Ectodermal cell (in vitro differentiated cells): ENCODE measurements around the gene KRTAP10-8. TPM values are rescaled to one million over a fixed set of nuclear protein-coding genes. Genes with fewer than 3 reads are reported as not detected.

Experiments
- H3K27ac ChIP-seq: 2 replicates; pipeline ENCODE4 v1.7.0; 2013; ENCODE audit warnings: mild to moderate bottlenecking, low read depth, low read length; ENCODE audit not compliant: insufficient read depth, poor library complexity, severe bottlenecking
- H3K27me3 ChIP-seq: 2 replicates; pipeline ENCODE4 v1.7.0; 2013; ENCODE audit warnings: mild to moderate bottlenecking, low read length; ENCODE audit not compliant: insufficient read depth, control insufficient read depth, poor library complexity, severe bottlenecking
- H3K36me3 ChIP-seq: one replicate; pipeline ENCODE4 v1.7.0; 2013; ENCODE audit warnings: low read length; ENCODE audit not compliant: control insufficient read depth, insufficient read depth
- H3K4me1 ChIP-seq: one replicate; pipeline ENCODE4 v1.7.0; 2013; ENCODE audit warnings: low read length; ENCODE audit not compliant: control insufficient read depth, insufficient read depth
- H3K4me3 ChIP-seq: 2 replicates; pipeline ENCODE4 v1.7.0; 2013; ENCODE audit warnings: low read depth, low read length, control low read depth; ENCODE audit not compliant: insufficient read depth
- H3K9me3 ChIP-seq: 2 replicates; pipeline ENCODE4 v1.7.0; 2013; ENCODE audit warnings: mild to moderate bottlenecking, low read length, moderate library complexity; ENCODE audit not compliant: control insufficient read depth
- WGBS, 2 experiments: methylation state at CpG; one replicate each; pipeline ENCODE4 v1.1.7; 2013; ENCODE audit warnings: missing lambda C conversion rate in 2 of 2; 5-methylcytosine and 5-hydroxymethylcytosine counted together
- polyA plus RNA-seq, 4 experiments: library from polyadenylated mRNA; stranded (reverse); fragments of 50-300 nt; gene quantifications; one replicate each; pipeline ENCODE4 v1.2.3, GENCODE V29; 2013

KRTAP10-8 gene
- not detected for polyA plus RNA-seq (2013, experiment 1 of 4)
- polyA plus RNA-seq (2013, experiment 2 of 4) = not detected
- not detected for polyA plus RNA-seq (2013, experiment 3 of 4)
- not detected for polyA plus RNA-seq (2013, experiment 4 of 4)

- H3K27ac ChIP-seq = no peak within 1 kb of the TSS
- 93 to 96% methylated on average over 8 of the region's 8 CpGs for WGBS, 2 experiments
- no peaks in the 10 kb centered on the region for H3K27me3 ChIP-seq
- H3K4me1 ChIP-seq = no peaks in the 10 kb centered on the region
- peaks cover 2% of the 10 kb centered on the region for H3K9me3 ChIP-seq
- H3K36me3 ChIP-seq = no peaks in the 10 kb centered on the region
- H3K4me3 ChIP-seq = no peak within 1 kb of the TSS
Measured at GRCh38 chr21:44612029-44612486, at the start of gene KRTAP10-8. Gene KRTAP10-8 (plus strand): TSS chr21:44612079. CDS start chr21:44612101, 22 bp downstream.

GRCh38 chr21:44564099-44564498 lies 47.8 kb upstream of the KRTAP10-8 start:
- H3K4me3 ChIP-seq = no peak overlapping the region
- no peaks in the 10 kb centered on the region for H3K36me3 ChIP-seq
- no peaks in the 10 kb centered on the region for H3K4me1 ChIP-seq
- H3K27me3 ChIP-seq = no peaks in the 10 kb centered on the region
- no peak overlapping the region for H3K27ac ChIP-seq
- no CpG with 5 or more reads among the region's 1 CpG for WGBS, 2 experiments
- peaks cover 2% of the 10 kb centered on the region for H3K9me3 ChIP-seq

- Histone ChIP-seq H3K27ac (no peak overlapping the region), H3K27me3 (no peaks in the 10 kb centered on the region), H3K4me3 (no peak overlapping the region), H3K4me1 (no peaks in the 10 kb centered on the region), H3K36me3 (no peaks in the 10 kb centered on the region), H3K9me3 (peaks cover 2% of the 10 kb centered on the region)
- WGBS, 2 experiments = 0% methylated on average over 1 of the region's 1 CpG
Measured at GRCh38 chr21:44564886-44565598, 46.8 kb upstream of the KRTAP10-8 start.

GRCh38 chr21:44566403-44566802 lies 45.5 kb upstream of the KRTAP10-8 start:
- WGBS, 2 experiments = 100% methylated on average over 1 of the region's 1 CpG; no CpG with 5 or more reads in 1 of the 2 experiments
- Histone ChIP-seq H3K4me3 (no peak overlapping the region), H3K27ac (no peak overlapping the region), H3K9me3 (peaks cover 2% of the 10 kb centered on the region), H3K36me3 (no peaks in the 10 kb centered on the region), H3K27me3 (no peaks in the 10 kb centered on the region), H3K4me1 (no peaks in the 10 kb centered on the region)

- H3K27me3 ChIP-seq = no peaks in the 10 kb centered on the region
- H3K36me3 ChIP-seq = no peaks in the 10 kb centered on the region
- peaks cover 2% of the 10 kb centered on the region for H3K9me3 ChIP-seq
- no peak overlapping the region for H3K27ac ChIP-seq
- H3K4me1 ChIP-seq = no peaks in the 10 kb centered on the region
- 95% methylated on average over 18 of the region's 18 CpGs for WGBS, 2 experiments
- H3K4me3 ChIP-seq = no peak overlapping the region
Measured at GRCh38 chr21:44567481-44568171, 44.3 kb upstream of the KRTAP10-8 start.

GRCh38 chr21:44568261-44568660 lies 43.6 kb upstream of the KRTAP10-8 start:
- no peaks in the 10 kb centered on the region for H3K4me1 ChIP-seq
- WGBS, 2 experiments = 90 to 95% methylated on average over 12 of the region's 12 CpGs
- H3K9me3 ChIP-seq = peaks cover 2% of the 10 kb centered on the region
- no peak overlapping the region for H3K4me3 ChIP-seq
- H3K27me3 ChIP-seq = no peaks in the 10 kb centered on the region
- no peaks in the 10 kb centered on the region for H3K36me3 ChIP-seq
- no peak overlapping the region for H3K27ac ChIP-seq

- H3K4me3 ChIP-seq = no peak overlapping the region
- peaks cover 2% of the 10 kb centered on the region for H3K9me3 ChIP-seq
- H3K27ac ChIP-seq = no peak overlapping the region
- WGBS, 2 experiments = 86 to 87% methylated on average over 27 of the region's 27 CpGs
- no peaks in the 10 kb centered on the region for H3K36me3 ChIP-seq
- no peaks in the 10 kb centered on the region for H3K27me3 ChIP-seq
- no peaks in the 10 kb centered on the region for H3K4me1 ChIP-seq
Measured at GRCh38 chr21:44568667-44569556, 43.0 kb upstream of the KRTAP10-8 start.

- H3K27me3 ChIP-seq = no peaks in the 10 kb centered on the region
- H3K4me1 ChIP-seq = peaks cover 6% of the 10 kb centered on the region
- H3K36me3 ChIP-seq = no peaks in the 10 kb centered on the region
- peaks cover 2% of the 10 kb centered on the region for H3K9me3 ChIP-seq
- H3K4me3 ChIP-seq = no peak overlapping the region
- H3K27ac ChIP-seq = no peak overlapping the region
- WGBS, 2 experiments = 90 to 91% methylated on average over 12 of the region's 12 CpGs
Measured at GRCh38 chr21:44569861-44570517, 41.9 kb upstream of the KRTAP10-8 start.

- H3K27me3 ChIP-seq = no peaks in the 10 kb centered on the region
- 67 to 73% methylated on average over 4 of the region's 4 CpGs for WGBS, 2 experiments
- no peaks in the 10 kb centered on the region for H3K36me3 ChIP-seq
- H3K4me3 ChIP-seq = no peak overlapping the region
- H3K27ac ChIP-seq = no peak overlapping the region
- peaks cover 6% of the 10 kb centered on the region for H3K4me1 ChIP-seq
- peaks cover 2% of the 10 kb centered on the region for H3K9me3 ChIP-seq
Measured at GRCh38 chr21:44571296-44571695, 40.6 kb upstream of the KRTAP10-8 start.
